ENCODE measurements around the gene RAD51B.

The RAD51B gene

DNA sequence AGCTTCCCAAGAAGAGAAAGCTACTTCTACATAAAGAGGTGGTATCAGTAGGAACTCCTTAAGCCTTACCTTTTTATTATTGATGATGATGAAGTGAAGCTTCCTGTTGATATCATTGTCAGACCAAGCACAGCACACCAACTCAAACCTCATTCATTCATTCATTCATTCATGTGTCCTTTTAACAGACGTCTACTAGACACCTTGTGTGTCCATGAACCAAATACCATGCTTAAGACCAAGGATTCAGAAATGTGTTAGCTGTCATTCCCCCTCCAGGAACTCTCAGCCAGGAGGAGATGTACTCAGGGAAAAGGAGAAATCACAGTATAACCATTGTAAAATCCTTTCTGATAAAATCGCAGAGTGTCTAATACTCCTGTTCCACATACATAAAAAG lies 778.5 kb downstream of the RAD51B start:
- no peak for TF ChIP-seq CTCF (IDR thresholded peaks at IDR 0.05)

DNA sequence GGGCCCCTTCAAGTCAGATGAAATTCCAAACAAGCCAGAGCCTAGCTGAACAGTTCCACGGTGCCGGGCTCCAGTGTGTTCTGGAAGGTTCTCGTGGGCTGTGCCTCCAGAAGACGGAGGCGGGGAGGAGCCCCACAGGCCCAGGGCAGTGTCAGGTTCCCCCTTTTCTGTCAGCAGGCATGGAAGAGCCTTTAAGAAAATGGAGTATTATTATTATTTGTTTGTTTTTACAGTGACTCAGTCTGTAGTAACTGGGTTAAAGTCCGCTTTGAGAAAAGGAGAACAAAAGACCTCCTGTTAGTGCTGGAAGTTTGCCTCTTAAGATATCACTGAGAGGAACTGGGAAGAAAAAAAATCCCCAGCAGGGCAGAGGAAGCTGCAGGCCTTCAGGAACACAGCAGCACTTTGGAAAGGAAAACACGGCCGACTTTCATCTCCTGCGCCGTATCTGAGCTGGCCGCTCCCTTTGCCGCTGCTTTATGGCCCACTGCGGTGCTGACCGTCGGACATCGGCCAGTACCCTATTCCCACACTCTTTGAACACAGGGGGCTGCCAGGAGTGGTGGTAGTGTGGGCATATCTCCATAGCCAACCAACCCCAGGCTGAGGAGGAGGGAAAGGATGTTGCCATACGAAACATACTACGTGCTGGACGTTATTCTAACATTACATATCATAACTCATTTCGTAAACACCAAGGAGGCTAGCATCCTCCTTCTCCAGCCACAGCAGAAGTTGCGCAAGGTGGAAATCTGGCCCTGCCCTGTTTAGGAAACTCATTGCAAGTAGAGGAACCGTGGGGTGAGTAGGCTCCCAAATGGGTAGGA lies 779.3 kb downstream of the RAD51B start:
- TF ChIP-seq CTCF (IDR thresholded peaks at IDR 0.05), result no peak

DNA sequence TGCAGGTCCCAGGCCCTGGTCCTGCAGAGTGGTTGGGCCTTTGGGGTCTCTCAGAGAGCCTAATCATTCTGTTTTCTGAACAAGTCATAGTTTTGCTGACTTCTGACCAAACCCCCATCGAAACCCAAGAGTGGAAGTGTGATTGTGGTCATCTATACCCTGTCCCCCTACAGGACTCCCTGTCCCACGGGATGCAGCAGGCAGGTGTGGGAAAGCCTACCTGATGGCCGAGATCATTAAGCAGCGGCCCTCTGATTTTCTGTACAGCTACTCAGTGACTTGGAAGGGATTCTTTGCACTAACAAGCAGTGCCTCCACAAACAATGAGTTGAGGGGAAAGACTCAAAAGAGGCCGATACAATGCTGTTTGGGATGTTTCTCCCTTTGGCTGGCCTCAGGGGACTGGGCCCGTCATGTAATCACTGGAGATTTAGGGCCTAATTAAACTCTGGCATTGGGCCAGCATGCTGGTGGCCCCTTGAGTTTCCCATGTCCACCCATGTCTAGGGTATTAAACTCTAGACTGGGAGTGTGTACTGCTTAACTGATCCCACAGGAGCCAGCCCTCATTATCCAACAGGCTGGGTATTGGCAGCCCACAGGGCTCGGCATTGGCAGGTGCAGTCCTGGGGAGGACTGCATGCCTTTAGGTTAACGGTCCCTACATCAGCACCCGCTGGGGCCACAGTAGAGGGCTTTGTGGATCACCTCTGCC lies 780.5 kb downstream of the RAD51B start:
- TF ChIP-seq CTCF (IDR thresholded peaks at IDR 0.05), result no peak

DNA sequence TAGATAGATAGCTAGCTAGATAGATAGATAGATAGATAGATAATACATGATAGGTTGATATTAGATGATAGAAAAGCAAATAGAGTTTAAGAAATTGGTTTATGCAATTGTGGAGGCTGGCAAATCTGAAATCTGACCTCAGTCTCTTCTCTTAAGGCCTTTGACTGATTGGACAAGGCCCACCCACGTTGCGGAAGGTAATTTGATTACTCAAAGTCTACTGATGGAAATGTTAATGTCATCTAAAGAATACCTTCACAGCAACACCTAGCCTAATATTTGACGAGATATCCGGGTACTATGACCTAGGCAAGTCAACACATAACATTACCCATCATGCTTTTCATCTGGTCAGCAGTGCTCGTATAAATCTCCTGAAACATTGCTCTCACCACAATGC lies 782.9 kb downstream of the RAD51B start:
- no peak for TF ChIP-seq CTCF (IDR thresholded peaks at IDR 0.05)

DNA sequence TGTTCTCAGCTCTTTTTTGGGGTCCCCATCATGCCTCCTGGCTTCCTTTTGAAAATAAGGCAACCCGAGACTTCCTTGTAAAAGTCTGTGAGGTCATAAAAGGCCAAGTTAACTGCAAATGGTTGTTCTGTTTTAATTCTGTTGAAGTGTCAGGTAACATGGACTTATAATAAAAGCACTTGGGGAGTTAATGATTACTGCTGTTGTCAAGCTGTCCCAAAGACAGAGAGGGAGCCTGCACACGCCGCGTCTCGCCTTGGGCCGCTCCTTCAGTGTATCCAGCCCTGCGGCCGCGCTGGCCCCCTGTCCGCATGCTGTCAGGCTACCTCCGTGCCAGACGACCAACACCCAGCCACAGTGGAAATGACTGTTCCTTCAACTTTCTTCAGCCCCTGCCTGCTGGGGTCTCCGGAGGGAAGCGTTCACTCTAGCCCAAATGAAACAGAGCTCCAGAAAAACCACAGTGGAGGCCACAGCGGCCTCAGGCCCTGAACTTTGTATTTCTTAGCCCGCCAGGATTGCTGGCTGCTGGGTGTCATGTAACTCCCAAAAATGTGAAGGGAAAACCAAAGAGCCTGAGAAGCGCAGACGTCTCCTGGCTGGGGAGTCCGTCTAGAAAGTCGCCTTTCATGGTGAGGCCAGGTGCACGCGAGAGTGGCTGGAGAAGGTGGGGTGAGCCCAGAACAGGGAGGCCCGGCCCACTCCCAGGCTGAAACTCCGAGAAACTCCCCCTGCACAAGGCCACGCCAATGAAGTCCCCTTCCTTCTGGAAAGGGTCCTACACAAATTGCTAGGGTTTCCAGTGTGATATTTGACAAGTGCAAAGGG lies 784.2 kb downstream of the RAD51B start:
- no peak for TF ChIP-seq CTCF (IDR thresholded peaks at IDR 0.05)

DNA sequence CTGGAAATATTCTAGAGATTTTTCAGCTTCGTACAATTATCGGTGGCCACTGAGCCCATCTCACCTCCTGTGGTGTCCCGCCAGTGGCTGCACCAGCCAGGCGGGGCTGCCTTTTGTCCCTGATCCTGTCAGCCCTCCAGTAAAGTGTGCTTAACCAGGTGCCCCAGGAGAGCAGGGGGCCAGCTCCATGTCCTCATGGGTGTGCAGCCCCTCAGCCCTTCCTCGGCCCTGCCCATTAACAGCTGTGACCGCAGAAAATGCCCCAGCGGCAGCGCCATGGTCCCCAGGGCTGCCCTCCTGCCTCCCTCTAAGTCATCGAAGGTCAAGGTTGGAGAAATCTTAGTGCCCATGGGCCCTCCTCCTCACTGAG lies 784.8 kb downstream of the RAD51B start:
- no peak for TF ChIP-seq CTCF (IDR thresholded peaks at IDR 0.05)

DNA sequence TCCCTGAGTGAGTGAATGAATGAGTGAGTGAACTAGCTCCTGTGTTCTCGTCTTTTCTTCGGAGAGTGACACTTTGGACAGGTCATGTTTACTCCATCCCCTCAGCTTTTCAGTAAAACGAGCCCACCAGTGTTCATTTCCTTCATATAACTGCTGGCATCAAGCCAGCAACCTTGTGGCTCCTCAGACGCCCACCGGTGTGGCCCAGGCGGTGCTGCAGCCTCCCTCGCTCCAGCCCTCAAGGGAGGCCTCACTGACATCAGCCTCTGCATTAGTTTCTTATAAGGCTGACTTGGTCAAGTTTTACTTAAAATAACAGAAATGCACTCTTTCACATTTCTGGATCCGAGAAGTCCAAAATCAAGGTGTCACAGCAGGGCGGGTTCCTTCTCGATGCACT lies 785.2 kb downstream of the RAD51B start:
- TF ChIP-seq CTCF (IDR thresholded peaks at IDR 0.05), result no peak
